Ureter (tissue), 1 donor: Measurements from ENCODE around the gene TMEM156. TPM values are rescaled to one million over a fixed set of nuclear protein-coding genes. Genes with fewer than 3 reads are reported as not detected.
"Not testable (repeated sequence)": the region's sequence is repeated elsewhere in the genome, so short reads cannot be mapped to it uniquely, and the experiment has no call there.

Source experiments
- DNase-seq: peaks from one replicate; pipeline ENCODE4 v3.0.0-alpha.2; 2020; ENCODE audit warnings: low spot score
- total RNA-seq: library from RNA; stranded (reverse); gene quantifications from one replicate; pipeline ENCODE4 v1.2.4, GENCODE V29; 2023
- donor health status: DM: yes; HTN: yes; CAD: no.

TMEM156 gene
- total RNA-seq, 1 donor from 2014 or later = 0.99 TPM

GRCh38 chr4:38957893-38958292 is 74.3 kb downstream of the TMEM156 start:
- DNase-seq = no peak

DNA sequence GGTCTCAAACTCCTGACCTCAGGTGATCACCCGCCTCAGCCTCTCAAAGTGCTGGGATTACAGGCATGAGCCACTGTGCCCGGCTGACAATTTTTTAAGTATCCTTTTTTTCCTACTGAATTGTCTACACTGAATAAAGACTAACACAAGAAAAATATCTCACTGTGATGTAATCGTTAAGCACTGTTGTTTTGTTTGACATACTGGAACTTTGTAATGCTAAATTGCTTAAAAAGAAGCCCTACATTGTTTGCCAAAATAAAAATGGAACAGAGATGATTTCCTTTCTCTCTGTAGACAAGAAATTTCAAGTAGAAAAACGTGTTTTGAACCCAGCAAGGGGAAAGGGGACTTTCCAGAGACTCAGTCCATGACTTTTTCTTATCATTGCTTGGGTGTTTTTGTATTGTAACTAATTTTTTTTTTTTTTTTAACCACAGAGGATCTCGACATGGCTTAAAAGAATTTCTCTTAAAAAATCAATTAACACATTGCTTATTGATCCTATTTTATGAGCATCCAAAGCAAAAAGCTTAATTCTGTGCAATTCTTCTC is 74.9 kb downstream of the TMEM156 start:
- DNase-seq = no peak

GRCh38 chr4:38955957-38956356 is 76.3 kb downstream of the TMEM156 start:
- no peak for DNase-seq

GRCh38 chr4:38954727-38955126 is 77.5 kb downstream of the TMEM156 start:
- DNase-seq = no peak

- DNase-seq = no peak
These were observed 80.2 kb downstream of the TMEM156 start for GRCh38 chr4:38952017-38952416.

- no peak for DNase-seq
These were observed 80.6 kb downstream of the TMEM156 start for GRCh38 chr4:38951598-38951997.

DNA sequence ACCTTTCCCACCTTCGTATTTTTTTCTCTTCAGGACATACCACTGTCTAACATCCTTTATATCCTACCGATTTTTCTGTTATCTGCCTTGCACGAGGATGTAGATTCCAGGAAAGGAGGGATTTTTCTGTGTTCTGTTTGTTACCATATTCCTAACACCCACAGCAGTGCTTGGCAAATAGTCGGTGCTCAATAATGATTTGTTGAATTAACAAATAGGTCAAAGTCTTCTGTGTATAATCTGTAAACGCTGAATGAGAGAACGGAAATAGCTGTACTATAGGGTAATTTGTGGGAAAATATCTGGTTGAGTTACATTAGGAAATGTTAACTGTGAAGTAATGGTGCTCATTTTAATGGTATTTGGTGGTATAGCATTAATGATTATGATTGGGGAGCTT is 81.5 kb downstream of the TMEM156 start:
- DNase-seq = no peak

DNA sequence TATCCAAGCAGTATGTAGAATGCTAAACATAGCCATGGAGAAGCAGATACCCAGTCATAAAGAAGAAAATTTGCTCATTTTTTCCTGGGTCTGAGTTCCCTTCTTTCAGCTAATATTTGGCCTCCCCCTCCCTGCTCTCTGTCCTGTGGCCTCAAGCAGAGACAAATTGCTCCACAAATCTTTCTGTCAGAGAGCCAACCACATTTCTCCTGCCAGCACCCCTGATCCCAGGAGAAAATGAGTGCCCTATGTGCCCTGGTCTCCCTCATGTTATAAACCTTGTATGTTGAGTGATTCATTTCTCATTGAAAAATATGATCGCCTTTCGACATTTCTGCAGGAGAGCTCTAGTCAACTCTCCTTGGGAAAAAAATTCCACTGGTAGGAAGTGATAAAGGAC is 82.0 kb downstream of the TMEM156 start:
- DNase-seq = no peak

DNA sequence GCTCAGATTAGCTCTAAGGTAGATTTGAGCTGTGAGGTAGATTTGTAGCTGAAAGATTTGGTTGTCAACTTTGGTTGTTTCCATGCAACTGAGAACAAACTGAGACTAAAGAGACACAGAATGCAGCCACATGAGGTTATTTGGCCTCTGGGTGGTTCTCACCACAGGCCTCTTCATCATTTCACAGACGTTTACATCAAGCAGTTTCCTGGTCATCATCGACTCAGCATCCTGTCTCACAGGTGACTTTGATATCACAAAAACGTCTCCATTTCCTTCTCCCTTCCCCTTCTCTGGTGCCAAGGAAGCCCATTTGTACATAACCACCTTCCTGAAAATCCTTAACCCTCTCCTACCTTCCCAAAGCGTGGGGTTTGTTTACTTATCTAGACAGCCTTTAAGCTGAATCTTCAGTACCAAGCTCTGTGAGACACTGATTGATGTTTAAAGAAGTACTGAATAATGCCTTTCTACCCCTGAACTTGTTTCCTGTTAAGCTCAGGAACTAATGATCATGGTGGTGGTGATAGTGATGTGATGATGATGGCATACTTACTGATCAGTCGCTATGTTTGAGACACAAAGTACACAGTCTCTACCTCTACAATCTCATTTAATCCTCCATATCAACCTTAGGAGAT is 82.7 kb downstream of the TMEM156 start:
- no peak for DNase-seq

DNA sequence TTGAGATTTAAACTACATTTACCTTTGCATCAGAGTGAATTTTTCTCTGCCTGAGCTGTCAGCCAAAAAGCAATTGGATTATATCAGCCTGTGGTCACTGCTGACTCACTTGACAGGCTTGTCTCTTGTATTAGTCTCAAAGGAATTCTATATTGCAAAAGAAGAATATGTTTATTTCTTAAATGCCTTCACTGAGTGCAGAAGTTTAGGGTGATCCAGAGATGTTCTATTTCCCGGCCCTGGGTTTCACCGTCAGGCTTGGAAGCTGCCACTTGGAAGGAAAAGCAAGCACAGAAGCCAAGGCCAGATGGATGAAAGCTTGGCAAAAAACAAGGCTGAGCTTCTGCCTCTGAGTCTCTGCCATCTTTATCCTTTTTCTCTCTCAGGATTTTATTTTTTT is 83.7 kb downstream of the TMEM156 start:
- peak; percentile 59 for DNase-seq

GRCh38 chr4:38946919-38947318 is 85.3 kb downstream of the TMEM156 start:
- DNase-seq = no peak

GRCh38 chr4:38944440-38944839 is 87.8 kb downstream of the TMEM156 start:
- DNase-seq = no peak

DNA sequence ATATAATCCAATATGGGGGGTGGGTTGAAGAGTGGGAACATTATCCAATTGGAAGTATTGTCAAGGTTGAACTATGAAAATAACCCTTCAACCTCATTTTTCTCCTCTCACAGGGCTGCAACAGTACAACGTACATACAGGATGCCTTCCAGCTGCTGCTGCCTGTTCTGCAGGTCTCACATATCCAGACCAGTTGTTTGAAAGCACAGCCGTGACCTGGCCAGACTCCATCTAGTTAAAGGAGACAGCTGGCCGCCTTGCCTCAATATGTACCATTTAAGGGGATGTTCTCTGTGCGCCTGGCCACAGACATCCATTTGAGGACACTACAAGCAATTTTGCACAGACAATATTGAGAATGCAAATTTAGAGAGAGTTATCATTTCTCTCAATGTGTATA is 88.9 kb downstream of the TMEM156 start:
- DNase-seq = peak; percentile 77

- not testable (repeated sequence) for DNase-seq
These were observed 90.3 kb downstream of the TMEM156 start for GRCh38 chr4:38941906-38942305.

DNA sequence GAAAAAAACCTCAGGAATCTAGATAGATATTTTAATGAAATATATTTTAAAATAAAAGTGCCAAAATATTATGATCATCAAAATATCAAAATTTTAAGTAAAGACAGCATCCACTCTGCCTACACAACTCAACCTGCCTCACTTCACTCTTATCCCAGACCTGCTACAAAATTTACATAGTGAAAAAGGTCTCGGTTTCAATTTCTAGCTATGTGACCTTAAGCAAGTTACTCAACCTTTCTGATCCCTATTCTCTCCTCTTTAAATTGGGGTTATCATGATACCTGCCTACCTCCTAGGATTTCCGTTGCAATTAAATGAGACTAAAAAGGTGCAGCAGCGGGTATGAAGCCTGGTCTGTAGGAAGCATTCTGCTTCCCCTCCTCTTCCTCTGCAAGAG is 91.7 kb downstream of the TMEM156 start:
- DNase-seq = no peak

DNA sequence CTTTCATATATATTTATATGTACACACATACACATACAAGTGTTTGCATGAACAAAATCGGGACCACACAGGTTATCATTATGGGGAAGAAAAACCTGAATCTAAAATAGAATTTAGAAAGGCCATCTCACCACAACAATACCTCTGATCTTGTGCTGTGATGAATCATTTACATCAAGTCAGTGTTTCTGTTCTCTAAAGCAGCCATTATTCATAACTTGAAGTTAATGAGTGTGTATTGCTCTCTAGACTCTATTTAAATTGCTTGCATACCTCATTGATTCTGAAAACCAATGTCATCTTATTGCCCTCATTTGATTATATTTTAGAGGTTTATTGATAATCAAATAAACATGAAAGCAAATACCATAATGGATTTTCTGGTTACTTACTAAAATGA is 93.0 kb downstream of the TMEM156 start:
- DNase-seq = no peak

DNA sequence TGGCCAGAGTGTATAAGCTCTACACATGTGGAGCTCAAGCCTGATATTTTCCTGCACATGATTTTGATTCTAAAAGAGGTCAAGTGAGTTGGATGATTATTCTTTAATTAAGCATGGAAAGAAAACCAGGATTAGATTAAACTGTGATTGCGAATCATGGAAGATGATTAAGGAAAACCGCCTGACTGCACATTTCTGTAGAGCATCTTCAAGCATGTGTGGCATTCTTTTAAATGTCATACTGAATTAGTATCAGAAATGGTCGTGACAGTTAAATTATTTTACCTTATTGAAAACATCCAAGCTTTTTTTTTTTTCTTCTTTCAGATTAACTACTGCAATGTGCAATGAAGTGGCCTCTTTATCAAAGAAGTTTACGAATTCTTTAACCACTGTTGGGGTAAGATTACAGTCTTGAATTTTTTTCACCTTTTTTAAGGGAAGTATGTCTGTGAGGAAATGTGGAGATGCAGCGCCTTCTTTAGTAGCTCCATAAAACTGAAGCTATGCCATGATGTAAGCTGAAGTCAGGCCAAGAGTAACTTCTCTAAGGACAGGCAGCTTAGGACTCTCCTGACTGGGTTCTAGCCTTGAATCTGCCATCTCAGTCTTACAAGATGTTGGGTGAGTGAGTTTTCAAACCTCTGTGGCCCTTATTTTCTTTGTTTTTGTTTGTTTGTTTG is 96.7 kb downstream of the TMEM156 start:
- DNase-seq = no peak

DNA sequence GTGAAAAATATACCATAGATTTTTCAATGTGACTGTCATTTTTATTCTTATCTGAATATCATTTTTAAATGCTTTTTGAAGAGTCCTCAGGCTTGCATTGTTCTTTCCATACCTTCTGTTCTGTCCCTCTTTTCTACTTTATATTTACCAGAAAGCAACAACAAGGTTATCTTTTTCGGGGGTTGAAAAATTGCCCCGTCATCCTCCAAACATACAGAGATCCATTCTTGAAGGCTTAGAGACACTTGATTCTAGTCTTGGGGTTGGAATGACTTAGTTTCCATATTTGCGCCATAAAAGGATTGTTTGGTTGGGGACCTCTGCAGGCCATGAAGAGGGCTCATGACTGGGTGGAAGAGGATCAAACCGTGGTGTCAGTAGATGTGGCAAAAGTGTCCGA is 101.1 kb downstream of the TMEM156 start:
- DNase-seq = no peak

DNA sequence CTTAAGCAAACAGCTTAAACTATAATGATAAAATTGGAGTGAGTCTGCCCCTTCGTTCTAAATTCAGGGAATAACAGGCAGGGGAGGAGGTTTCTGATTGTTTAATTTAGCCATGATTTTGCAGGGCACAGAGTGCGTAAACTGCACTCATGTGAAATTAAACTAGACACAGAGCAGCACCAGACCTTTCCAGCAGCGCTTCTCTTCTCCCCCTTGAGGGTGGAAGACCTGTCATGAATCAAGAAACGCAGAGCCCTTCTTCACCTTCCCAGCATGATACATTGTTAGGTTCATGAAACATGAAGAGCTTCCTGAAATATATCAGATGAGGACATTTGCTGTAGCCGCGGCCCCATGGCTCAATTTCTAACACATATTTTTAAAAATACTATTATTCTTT is 101.5 kb downstream of the TMEM156 start:
- DNase-seq = no peak

DNA sequence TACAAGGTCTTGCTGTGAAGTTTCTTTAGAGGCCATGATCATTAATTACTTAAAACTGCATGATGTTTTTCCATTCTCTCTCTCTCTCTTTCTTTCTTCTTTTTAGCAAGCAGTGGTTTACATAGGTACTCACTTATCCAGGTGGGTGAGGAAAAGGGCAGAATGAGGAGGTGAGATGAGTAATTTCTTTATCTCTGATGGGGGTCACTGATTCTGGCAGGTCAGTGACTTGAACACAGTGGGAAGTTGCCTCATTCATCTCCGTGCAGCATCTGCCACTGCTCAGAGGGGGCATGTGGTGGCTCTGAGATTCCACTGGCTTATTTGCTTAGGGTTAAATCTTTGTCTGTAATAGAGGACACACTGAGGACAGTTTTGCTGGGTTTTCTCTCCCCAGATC is 102.0 kb downstream of the TMEM156 start:
- DNase-seq = no peak

- DNase-seq = no peak
These were observed 103.2 kb downstream of the TMEM156 start for GRCh38 chr4:38928974-38929373.

- DNase-seq = no peak
These were observed 103.6 kb downstream of the TMEM156 start for GRCh38 chr4:38928568-38928967.

DNA sequence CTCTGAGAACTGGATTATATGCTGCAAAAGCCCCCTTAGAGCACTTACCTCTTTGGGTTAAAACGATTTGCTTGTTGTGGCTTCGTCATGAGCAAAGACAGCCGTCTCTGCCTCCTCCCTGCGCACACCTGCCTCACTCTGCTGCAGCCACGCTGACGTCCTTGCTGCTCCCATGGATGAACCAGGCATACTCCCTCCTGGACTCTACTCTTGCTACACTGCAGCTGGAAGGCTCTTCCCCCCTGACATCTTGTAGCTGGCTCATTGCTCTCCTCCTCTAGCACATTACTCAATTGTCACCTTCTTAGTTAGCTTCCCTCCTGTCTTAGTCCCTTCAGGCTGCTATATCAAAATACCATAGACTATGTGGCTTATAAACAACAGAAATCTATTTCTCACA is 105.3 kb downstream of the TMEM156 start:
- no peak for DNase-seq
